GM12891 (cell line): Measurements from ENCODE around the gene MAP2K2.

Source experiments
- DNase-seq: peaks from one replicate; pipeline ENCODE4 v3.0.0; 2011; ENCODE audit warnings: low spot score; ENCODE audit not compliant: insufficient read length
- FAIRE-seq: peaks from 2 replicates; lab custom pipeline; 2011; peaks lifted over from hg19 to GRCh38; lab: Jason Lieb, UNC
- PAX5 ChIP-seq: IDR thresholded peaks from 2 replicates; pipeline ENCODE4 v1.6.1; 2011; ENCODE audit warnings: low read length, moderate library complexity, mild to moderate bottlenecking; ENCODE audit not compliant: insufficient read depth, severe bottlenecking
- POLR2A ChIP-seq: IDR thresholded peaks from 2 replicates; pipeline ENCODE4 v1.6.1; 2011; ENCODE audit warnings: low read depth, low read length, control low read depth
- POLR2AphosphoS5 ChIP-seq: IDR thresholded peaks from 2 replicates; pipeline ENCODE4 v1.6.1; 2011; ENCODE audit warnings: low read depth, low read length, control low read depth
- POU2F2 ChIP-seq: IDR thresholded peaks from 2 replicates; pipeline ENCODE4 v1.6.1; 2011; ENCODE audit warnings: low read depth, mild to moderate bottlenecking, control low read depth, low read length, moderate library complexity
- SPI1 ChIP-seq: IDR thresholded peaks from 2 replicates; pipeline ENCODE4 v1.6.1; 2011; ENCODE audit warnings: low read depth, low read length, control low read depth
- TAF1 ChIP-seq: IDR thresholded peaks from 2 replicates; pipeline ENCODE4 v1.6.1; 2011; ENCODE audit warnings: low read depth, low read length, control low read depth

Gene MAP2K2

GRCh38 chr19:4100647-4101495 lies 23.1 kb downstream of the MAP2K2 start:
- DNase-seq, result no peak
- no peak for FAIRE-seq
- TF ChIP-seq TAF1 (no peak), PAX5 (no peak), POLR2AphosphoS5 (no peak), POLR2A (no peak), SPI1 (no peak), POU2F2 (no peak)

GRCh38 chr19:4099041-4099764 lies 24.7 kb downstream of the MAP2K2 start:
- DNase-seq (no peak), FAIRE-seq (no peak)
- no peak for TF ChIP-seq POLR2A
- TF ChIP-seq TAF1, result no peak
- TF ChIP-seq POLR2AphosphoS5, result no peak
- no peak for TF ChIP-seq SPI1
- no peak for TF ChIP-seq POU2F2
- no peak for TF ChIP-seq PAX5

GRCh38 chr19:4098493-4098892 lies 25.4 kb downstream of the MAP2K2 start:
- FAIRE-seq (no peak), DNase-seq (no peak)
- TF ChIP-seq TAF1 (no peak), POLR2AphosphoS5 (no peak), PAX5 (no peak), SPI1 (no peak)

- FAIRE-seq (no peak), DNase-seq (no peak)
- TF ChIP-seq POLR2AphosphoS5, result no peak
- TF ChIP-seq POLR2A, result no peak
- TF ChIP-seq SPI1, result no peak
- TF ChIP-seq TAF1, result no peak
Observed at GRCh38 chr19:4097501-4097900, 26.4 kb downstream of the MAP2K2 start.

GRCh38 chr19:4096049-4096892 lies 27.7 kb downstream of the MAP2K2 start:
- TF ChIP-seq POLR2AphosphoS5 (no peak), POU2F2 (no peak), POLR2A (no peak), PAX5 (no peak), SPI1 (no peak), TAF1 (no peak)
- FAIRE-seq (no peak), DNase-seq (no peak)

- FAIRE-seq (no peak), DNase-seq (no peak)
- TF ChIP-seq POLR2A (no peak), PAX5 (no peak), POLR2AphosphoS5 (no peak), TAF1 (no peak), SPI1 (no peak), POU2F2 (no peak)
Observed at GRCh38 chr19:4095488-4095844, 28.5 kb downstream of the MAP2K2 start.

GRCh38 chr19:4094761-4095487 lies 29.0 kb downstream of the MAP2K2 start:
- DNase-seq, result no peak
- TF ChIP-seq POU2F2 (no peak), SPI1 (no peak), POLR2AphosphoS5 (no peak), TAF1 (no peak), POLR2A (no peak), PAX5 (no peak)
- FAIRE-seq, result no peak

- FAIRE-seq (no peak), DNase-seq (no peak)
- no peak for TF ChIP-seq PAX5
- no peak for TF ChIP-seq POU2F2
- no peak for TF ChIP-seq TAF1
- no peak for TF ChIP-seq POLR2AphosphoS5
- TF ChIP-seq POLR2A, result no peak
- TF ChIP-seq SPI1, result no peak
Observed at GRCh38 chr19:4094291-4094690, 29.6 kb downstream of the MAP2K2 start.
